ENCODE data around the gene SUMO3.

SUMO3 gene

DNA sequence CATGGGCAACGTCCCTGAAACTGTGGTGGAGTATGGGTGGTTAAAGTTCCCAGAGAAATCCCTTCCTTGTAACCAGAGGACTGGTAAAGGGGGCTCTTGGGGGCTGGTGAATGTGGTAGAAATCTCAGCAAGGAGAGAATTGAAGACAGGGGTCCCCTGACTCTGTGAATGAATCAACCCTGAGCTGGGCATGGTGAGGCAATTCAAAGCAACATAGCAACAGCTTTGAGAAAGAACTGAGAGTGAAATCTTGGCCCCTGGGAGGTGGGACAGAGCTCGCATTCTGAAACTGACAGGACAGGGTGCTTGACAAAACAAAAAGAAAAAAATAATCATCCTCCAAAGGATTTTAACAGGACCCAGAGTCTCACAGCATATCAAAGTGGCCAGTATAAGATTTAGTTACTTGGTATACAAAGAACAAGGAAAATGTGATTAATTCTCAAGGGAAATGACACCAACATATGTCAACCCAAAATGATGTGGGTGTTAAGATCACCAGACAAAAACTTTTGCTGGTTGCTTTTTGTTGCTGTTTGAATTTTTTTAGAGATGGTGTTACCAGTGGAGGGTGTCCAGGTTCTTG lies 11.7 kb upstream of the SUMO3 start:
- TF ChIP-seq, protein P1, sequence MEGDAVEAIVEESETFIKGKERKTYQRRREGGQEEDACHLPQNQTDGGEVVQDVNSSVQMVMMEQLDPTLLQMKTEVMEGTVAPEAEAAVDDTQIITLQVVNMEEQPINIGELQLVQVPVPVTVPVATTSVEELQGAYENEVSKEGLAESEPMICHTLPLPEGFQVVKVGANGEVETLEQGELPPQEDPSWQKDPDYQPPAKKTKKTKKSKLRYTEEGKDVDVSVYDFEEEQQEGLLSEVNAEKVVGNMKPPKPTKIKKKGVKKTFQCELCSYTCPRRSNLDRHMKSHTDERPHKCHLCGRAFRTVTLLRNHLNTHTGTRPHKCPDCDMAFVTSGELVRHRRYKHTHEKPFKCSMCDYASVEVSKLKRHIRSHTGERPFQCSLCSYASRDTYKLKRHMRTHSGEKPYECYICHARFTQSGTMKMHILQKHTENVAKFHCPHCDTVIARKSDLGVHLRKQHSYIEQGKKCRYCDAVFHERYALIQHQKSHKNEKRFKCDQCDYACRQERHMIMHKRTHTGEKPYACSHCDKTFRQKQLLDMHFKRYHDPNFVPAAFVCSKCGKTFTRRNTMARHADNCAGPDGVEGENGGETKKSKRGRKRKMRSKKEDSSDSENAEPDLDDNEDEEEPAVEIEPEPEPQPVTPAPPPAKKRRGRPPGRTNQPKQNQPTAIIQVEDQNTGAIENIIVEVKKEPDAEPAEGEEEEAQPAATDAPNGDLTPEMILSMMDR (IDR thresholded peaks at IDR 0.05; ENCODE audit: poor library complexity, severe bottlenecking) = no peak
- H3K9me3 ChIP-seq (ENCODE audit: severe bottlenecking) = peaks cover 2% of the 10 kb centered on the region
- DNase-seq (ENCODE audit: low spot score) = no peak
- H3K36me3 ChIP-seq (ENCODE audit: low read depth) = no peaks in the 10 kb centered on the region
- no peaks in the 10 kb centered on the region for H3K4me1 ChIP-seq (ENCODE audit: insufficient read depth, poor library complexity, severe bottlenecking)
- no peak overlapping the region for H3K4me3 ChIP-seq (ENCODE audit: severe bottlenecking)
- no peak overlapping the region for H3K27ac ChIP-seq (ENCODE audit: poor library complexity, severe bottlenecking)
- no peaks in the 10 kb centered on the region for H3K27me3 ChIP-seq (ENCODE audit: insufficient read depth, poor library complexity, severe bottlenecking)
- no peak for ATAC-seq (ENCODE audit: low read depth)

DNA sequence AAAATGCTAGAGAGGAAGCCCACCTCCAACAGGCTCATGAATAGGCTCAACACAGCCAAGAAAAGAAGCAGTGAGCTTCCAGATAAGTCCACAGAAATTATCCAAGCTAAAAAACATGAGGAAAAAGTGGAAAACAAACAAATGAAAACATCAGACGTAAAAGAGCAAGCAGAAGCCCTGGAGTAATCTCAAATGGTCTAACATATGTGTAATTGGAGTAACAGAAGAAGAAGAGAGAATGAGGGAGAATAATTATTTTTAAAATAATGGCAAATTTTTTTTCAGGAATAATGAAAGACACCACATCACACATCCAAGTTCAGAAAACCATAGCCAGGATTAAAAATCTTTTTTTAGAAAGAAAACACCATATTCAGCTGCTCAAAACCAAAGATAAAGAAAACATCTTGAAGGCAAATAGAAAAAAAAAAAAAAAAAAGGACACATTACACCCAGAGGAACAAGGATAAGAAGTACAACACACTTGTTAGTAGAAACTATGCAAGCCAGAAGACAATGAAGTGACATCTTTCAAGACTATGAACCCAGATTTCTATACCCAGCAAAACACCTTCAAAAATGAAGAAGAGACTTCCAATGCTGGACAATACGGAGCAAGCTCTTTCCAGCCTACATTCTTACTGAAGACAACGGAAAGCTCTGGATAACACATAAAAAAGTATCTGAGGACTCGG lies 10.6 kb upstream of the SUMO3 start:
- TF ChIP-seq, protein P1 (IDR thresholded peaks at IDR 0.05; ENCODE audit: poor library complexity, severe bottlenecking) = no peak
- H3K27me3 ChIP-seq (ENCODE audit: insufficient read depth, poor library complexity, severe bottlenecking) = no peaks in the 10 kb centered on the region
- no peaks in the 10 kb centered on the region for H3K36me3 ChIP-seq (ENCODE audit: low read depth)
- no peaks in the 10 kb centered on the region for H3K4me1 ChIP-seq (ENCODE audit: insufficient read depth, poor library complexity, severe bottlenecking)
- H3K4me3 ChIP-seq (ENCODE audit: severe bottlenecking) = no peak overlapping the region
- ATAC-seq (ENCODE audit: low read depth) = no peak
- no peak for DNase-seq (ENCODE audit: low spot score)
- peaks cover 4% of the 10 kb centered on the region for H3K9me3 ChIP-seq (ENCODE audit: severe bottlenecking)
- no peak overlapping the region for H3K27ac ChIP-seq (ENCODE audit: poor library complexity, severe bottlenecking)

- DNase-seq (ENCODE audit: low spot score) = no peak
- H3K27me3 ChIP-seq (ENCODE audit: insufficient read depth, poor library complexity, severe bottlenecking) = no peaks in the 10 kb centered on the region
- no peaks in the 10 kb centered on the region for H3K36me3 ChIP-seq (ENCODE audit: low read depth)
- H3K27ac ChIP-seq (ENCODE audit: poor library complexity, severe bottlenecking) = no peak overlapping the region
- H3K4me3 ChIP-seq (ENCODE audit: severe bottlenecking) = no peak overlapping the region
- ATAC-seq (ENCODE audit: low read depth) = no peak
- no peaks in the 10 kb centered on the region for H3K4me1 ChIP-seq (ENCODE audit: insufficient read depth, poor library complexity, severe bottlenecking)
- TF ChIP-seq, protein P1 (IDR thresholded peaks at IDR 0.05; ENCODE audit: poor library complexity, severe bottlenecking) = no peak
- peaks cover 16% of the 10 kb centered on the region for H3K9me3 ChIP-seq (ENCODE audit: severe bottlenecking)
Observed at GRCh38 chr21:44823179-44823660, 5.4 kb upstream of the SUMO3 start.

- no peak overlapping the region for H3K4me3 ChIP-seq (ENCODE audit: severe bottlenecking)
- DNase-seq (ENCODE audit: low spot score) = no peak
Observed at GRCh38 chr21:44822484-44823178, 4.8 kb upstream of the SUMO3 start.

More at GRCh38 chr21:44822484-44823178, 4.8 kb upstream of the SUMO3 start:
- no peak for ATAC-seq (ENCODE audit: low read depth)
- H3K27me3 ChIP-seq (ENCODE audit: insufficient read depth, poor library complexity, severe bottlenecking) = no peaks in the 10 kb centered on the region
- H3K27ac ChIP-seq (ENCODE audit: poor library complexity, severe bottlenecking) = no peak overlapping the region
- peaks cover 16% of the 10 kb centered on the region for H3K9me3 ChIP-seq (ENCODE audit: severe bottlenecking)
- H3K4me1 ChIP-seq (ENCODE audit: insufficient read depth, poor library complexity, severe bottlenecking) = no peaks in the 10 kb centered on the region
- TF ChIP-seq, protein P1 (IDR thresholded peaks at IDR 0.05; ENCODE audit: poor library complexity, severe bottlenecking) = no peak
- H3K36me3 ChIP-seq (ENCODE audit: low read depth) = no peaks in the 10 kb centered on the region
